IMR-90 (cell line): Measurements from ENCODE around the gene SASH1. TPM values are rescaled to one million over a fixed set of nuclear protein-coding genes. Genes with fewer than 3 reads are reported as not detected.
A peak's percentile ranks its signal among the peaks of the same experiment; 100 is the strongest.

ENCODE experiments used
- ATAC-seq: fragments of 200-7000 bp; cut with Tn5 transposase; 2 replicates; pipeline ENCODE4 v1.9.1; 2020; ENCODE audit warnings: low read depth, mild to moderate bottlenecking, moderate library complexity
- BruUV-seq: library from RNA; stranded (reverse); fragments of 400-500 nt; replicated peaks from 2 replicates; lab custom pipeline; 2021; lab: Mats Ljungman, UMichigan
- CTCF ChIA-PET: fragments of 300-600 bp; formaldehyde crosslinking; extraction: SDS; loops from one replicate; lab custom pipeline; 2021; ENCODE audit warnings: antibody characterized with exemption; lab: Yijun Ruan, JAX
- POLR2A ChIA-PET: fragments of 300-600 bp; sonication (Branson Sonifier 250); formaldehyde crosslinking; loops from one replicate; lab custom pipeline; 2022; ENCODE audit warnings: antibody characterized with exemption; ENCODE audit not compliant: unreplicated experiment; lab: Charles Lee
- DNase-seq: peaks from one replicate; pipeline ENCODE4 v3.0.0; 2013
- H2AFZ ChIP-seq: replicated peaks from 2 replicates; pipeline ENCODE3; 2013; ENCODE audit warnings: low read length, mild to moderate bottlenecking; ENCODE audit not compliant: poor library complexity
- H2AK5ac ChIP-seq: 2 replicates; pipeline ENCODE4 v1.6.1; 2013; ENCODE audit warnings: low read depth, low read length, inconsistent platforms
- H2AK9ac ChIP-seq: replicated peaks from 2 replicates; pipeline ENCODE3; 2013; ENCODE audit warnings: mild to moderate bottlenecking, low read depth, low read length, moderate library complexity; ENCODE audit not compliant: poor library complexity
- H2BK120ac ChIP-seq: 2 replicates; pipeline ENCODE4 v1.6.1; 2013; ENCODE audit warnings: low read depth, low read length, inconsistent platforms
- H2BK15ac ChIP-seq: 3 replicates; pipeline ENCODE4 v1.6.1; 2013; ENCODE audit warnings: low read depth, low read length, inconsistent platforms
- H2BK20ac ChIP-seq: 2 replicates; pipeline ENCODE4 v1.6.1; 2013; ENCODE audit warnings: low read depth, mild to moderate bottlenecking, inconsistent platforms, low read length, moderate library complexity
- H2BK5ac ChIP-seq: 2 replicates; pipeline ENCODE4 v1.6.1; 2013; ENCODE audit warnings: mild to moderate bottlenecking, low read depth, low read length, inconsistent platforms; ENCODE audit not compliant: poor library complexity, severe bottlenecking
- H3K14ac ChIP-seq: replicated peaks from 2 replicates; pipeline ENCODE4 v1.6.1; 2013; ENCODE audit warnings: low read depth, low read length, inconsistent platforms
- H3K18ac ChIP-seq: 2 replicates; pipeline ENCODE4 v1.6.1; 2013; ENCODE audit warnings: low read depth, low read length, control low read depth
- H3K23ac ChIP-seq: 2 replicates; pipeline ENCODE4 v1.6.1; 2013; ENCODE audit warnings: low read depth, low read length, inconsistent platforms
- H3K27ac ChIP-seq: 2 replicates; pipeline ENCODE4 v1.5.1; 2013; ENCODE audit warnings: mild to moderate bottlenecking, control low read depth, low read length; ENCODE audit not compliant: insufficient read depth
- H3K27me3 ChIP-seq: 2 replicates; pipeline ENCODE4 v1.6.1; 2013; ENCODE audit warnings: low read length; ENCODE audit not compliant: control insufficient read depth, insufficient read depth
- H3K36me3 ChIP-seq: 2 replicates; pipeline ENCODE4 v1.6.1; 2013; ENCODE audit warnings: low read length, mixed read lengths; ENCODE audit not compliant: control insufficient read depth, insufficient read depth
- H3K4ac ChIP-seq: 2 replicates; pipeline ENCODE4 v1.6.1; 2013; ENCODE audit warnings: low read depth, low read length, inconsistent platforms
- H3K4me1 ChIP-seq: 2 replicates; pipeline ENCODE4 v1.6.1; 2013; ENCODE audit warnings: low read length, mixed read lengths; ENCODE audit not compliant: control insufficient read depth, insufficient read depth
- H3K4me2 ChIP-seq: 2 replicates; pipeline ENCODE4 v1.6.1; 2013; ENCODE audit warnings: low read depth, mild to moderate bottlenecking, control low read depth, low read length, moderate library complexity
- H3K4me3 ChIP-seq: 2 replicates; pipeline ENCODE4 v1.5.1; 2013; ENCODE audit warnings: low read depth, mild to moderate bottlenecking, control low read depth, low read length, moderate library complexity; ENCODE audit not compliant: insufficient read depth
- H3K56ac ChIP-seq: 2 replicates; pipeline ENCODE4 v1.6.1; 2013; ENCODE audit warnings: low read length, inconsistent platforms; ENCODE audit not compliant: insufficient read depth; ENCODE audit errors: extremely low read depth
- H3K79me1 ChIP-seq, 2 experiments: 2 replicates each; pipeline ENCODE4 v1.6.1; 2013; ENCODE audit warnings: low read length in 2 of 2, inconsistent platforms in 1 of 2, low read depth in 1 of 2
- H3K9ac ChIP-seq: 2 replicates; pipeline ENCODE4 v1.6.1; 2013; ENCODE audit warnings: low read depth, low read length, control low read depth
- H3K9me1 ChIP-seq: 2 replicates; pipeline ENCODE4 v1.6.1; 2013; ENCODE audit warnings: low read length, inconsistent platforms; ENCODE audit not compliant: insufficient read depth
- H3K9me3 ChIP-seq: 2 replicates; pipeline ENCODE4 v1.6.1; 2013; ENCODE audit warnings: low read length; ENCODE audit not compliant: control insufficient read depth, insufficient read depth
- H4K20me1 ChIP-seq: 2 replicates; pipeline ENCODE4 v1.6.1; 2013; ENCODE audit warnings: low read length, inconsistent platforms; ENCODE audit not compliant: insufficient read depth
- H4K5ac ChIP-seq: 2 replicates; pipeline ENCODE4 v1.6.1; 2013; ENCODE audit warnings: mild to moderate bottlenecking, low read depth, low read length, control low read depth
- H4K8ac ChIP-seq, 2 experiments: 2 replicates each; pipeline ENCODE4 v1.6.1; 2013; ENCODE audit warnings: low read depth in 2 of 2, low read length in 2 of 2, control low read depth in 1 of 2, inconsistent platforms in 1 of 2
- H4K91ac ChIP-seq: 2 replicates; pipeline ENCODE4 v1.6.1; 2013; ENCODE audit warnings: low read depth, low read length, inconsistent platforms; ENCODE audit not compliant: insufficient read depth
- MXI1 ChIP-seq: IDR thresholded peaks from 2 replicates; pipeline ENCODE4 v1.6.1; 2012; ENCODE audit warnings: low read depth, mild to moderate bottlenecking, low read length, moderate library complexity, borderline replicate concordance
- RFX5 ChIP-seq: IDR thresholded peaks from 2 replicates; pipeline ENCODE4 v1.8.0; 2012; ENCODE audit warnings: low read depth, mild to moderate bottlenecking, low read length, moderate library complexity
- WGBS, 2 experiments: methylation state at CpG; one replicate each; pipeline versions ENCODE4 v1.1.5 to v1.1.7; 2013; ENCODE audit warnings: missing lambda C conversion rate in 2 of 2; ENCODE audit not compliant: insufficient read length in 1 of 2; ENCODE audit errors: extremely low coverage in 2 of 2; 5-methylcytosine and 5-hydroxymethylcytosine counted together
- dilution Hi-C: fragments of 300-500 bp; cut with HindIII; formaldehyde crosslinking; loops from one replicate; pipeline ENCODE4 v1.14.3; 2018; ENCODE audit warnings: low sequenced_read_pairs; ENCODE audit not compliant: unreplicated experiment
- in situ Hi-C: fragments of 300-500 bp; cut with MboI; formaldehyde crosslinking; loops from 3 replicates; pipeline ENCODE4 v1.14.3; 2019; ENCODE audit warnings: low sequenced_read_pairs, inconsistent platforms, mixed read lengths
- intact Hi-C: fragments of 100-400 bp; cut with micrococcal nuclease; formaldehyde crosslinking; loops from 2 replicates; pipeline ENCODE4 v1.10.0; 2022
- polyA plus RNA-seq, 3 experiments: library from polyadenylated mRNA; depleted of rRNA; stranded (reverse); fragments of >200 nt; gene quantifications; 2 replicates each; pipeline ENCODE4 v1.2.3, GENCODE V29; 2012; ENCODE audit warnings: low replicate concordance in 1 of 3
- total RNA-seq: library from RNA; depleted of rRNA; stranded (reverse); fragments of >200 nt; gene quantifications from 2 replicates; pipeline ENCODE4 v1.2.3, GENCODE V29; 2012

Gene SASH1
- total and polyA plus RNA-seq, 2 of the 4 experiments (the other 2 are of a cell fraction): 11.6 to 16.5 TPM

DNA sequence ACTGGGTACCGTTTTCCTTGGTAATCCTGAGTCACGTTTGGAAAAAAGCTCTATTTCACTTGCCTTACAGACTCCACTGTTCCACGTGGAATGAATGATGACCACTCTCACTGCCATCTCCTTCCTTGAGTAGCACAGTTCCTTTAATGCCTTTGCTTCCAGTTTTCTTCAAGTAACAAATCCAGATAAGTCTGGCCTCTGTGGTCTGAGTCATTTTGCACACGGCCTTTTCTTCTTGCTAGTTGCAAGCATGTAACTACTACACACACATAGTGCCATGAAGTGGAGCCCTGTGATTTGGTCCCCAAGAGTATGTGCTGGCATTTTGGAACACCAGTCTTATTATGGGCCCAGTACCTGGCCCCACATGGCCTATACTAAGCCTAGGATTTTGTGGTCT is 182.8 kb downstream of the SASH1 start:
- dilution Hi-C loops (no loop called here), intact Hi-C loops (no loop called here), in situ Hi-C loops (no loop called here)
- Histone ChIP-seq H3K79me1 (peaks cover 12 to 41% of the 10 kb centered on the region in 2 experiments), H3K4me3 (peak overlapping the region; percentile 38; the same call in 1 of the 2 replicates), H3K9me3 (no peaks in the 10 kb centered on the region), H4K8ac (peak overlapping the region; percentile 36 to 95), H3K27ac (peak overlapping the region; percentile 95), H3K56ac (peak overlapping the region; percentile 97), H4K20me1 (no peaks in the 10 kb centered on the region), H2BK120ac (peak overlapping the region; percentile 96), H3K18ac (peak overlapping the region; percentile 95), H3K14ac (peak overlapping the region; percentile 89), H2AFZ (peak overlapping the region; percentile 72), H3K9me1 (0 out of 2 replicates have a peak, but pooled peaks cover 9% of the 10 kb centered on the region), H4K5ac (peak overlapping the region; percentile 98), H3K36me3 (peaks cover 13% of the 10 kb centered on the region), H2BK5ac (peak overlapping the region; percentile 98), H3K4me2 (peak overlapping the region; percentile 87), H2AK9ac (peak overlapping the region; percentile 97), H2BK15ac (peak overlapping the region; percentile 71), H2AK5ac (peak overlapping the region; percentile 93), H3K9ac (peak overlapping the region; percentile 68; the same call in 1 of the 2 replicates), H4K91ac (peak overlapping the region; percentile 97), H3K4me1 (peaks cover 32% of the 10 kb centered on the region), H3K27me3 (no peaks in the 10 kb centered on the region), H2BK20ac (peak overlapping the region; percentile 96), H3K4ac (peak overlapping the region; percentile 93), H3K23ac (peak overlapping the region; percentile 96)
- ATAC-seq (peak; percentile 22), DNase-seq (peak; percentile 95)
- ChIA-PET POLR2A (no interaction called here), CTCF (interaction anchor here (0.6 kb wide), 1 partner anchor 17 kb away, joined by 6 read pairs; no protein-coding TSS in a partner anchor)
- BruUV-seq: no TSS peak
- TF ChIP-seq MXI1 (0 out of 2 replicates have a peak, but pooled peaks have one; percentile 30), RFX5 (no peak)
- WGBS, 2 experiments: no CpG with 5 or more reads among the region's 4 CpGs
